NCI-H446 (cell line): ENCODE measurements around the gene NEUROD2.

Source experiments
- DNase-seq, 2 experiments: peaks; one replicate each; lab custom pipeline; 2025; lab: John Stamatoyannopoulos, UW

The NEUROD2 gene

DNA sequence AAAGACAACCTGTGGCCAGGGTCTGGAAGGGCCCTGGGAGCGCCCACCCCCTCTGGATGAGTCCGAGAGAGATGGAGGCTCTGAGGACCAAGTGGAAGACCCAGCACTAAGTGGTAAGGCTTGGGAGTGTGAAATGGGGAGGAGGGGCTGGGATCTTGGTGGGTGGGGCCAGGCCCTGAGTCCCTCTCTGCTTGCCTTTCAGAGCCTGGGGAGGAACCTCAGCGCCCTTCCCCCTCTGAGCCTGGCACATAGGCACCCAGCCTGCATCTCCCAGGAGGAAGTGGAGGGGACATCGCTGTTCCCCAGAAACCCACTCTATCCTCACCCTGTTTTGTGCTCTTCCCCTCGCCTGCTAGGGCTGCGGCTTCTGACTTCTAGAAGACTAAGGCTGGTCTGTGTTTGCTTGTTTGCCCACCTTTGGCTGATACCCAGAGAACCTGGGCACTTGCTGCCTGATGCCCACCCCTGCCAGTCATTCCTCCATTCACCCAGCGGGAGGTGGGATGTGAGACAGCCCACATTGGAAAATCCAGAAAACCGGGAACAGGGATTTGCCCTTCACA is 28.0 kb upstream of the NEUROD2 start:
- no peak for DNase-seq

DNA sequence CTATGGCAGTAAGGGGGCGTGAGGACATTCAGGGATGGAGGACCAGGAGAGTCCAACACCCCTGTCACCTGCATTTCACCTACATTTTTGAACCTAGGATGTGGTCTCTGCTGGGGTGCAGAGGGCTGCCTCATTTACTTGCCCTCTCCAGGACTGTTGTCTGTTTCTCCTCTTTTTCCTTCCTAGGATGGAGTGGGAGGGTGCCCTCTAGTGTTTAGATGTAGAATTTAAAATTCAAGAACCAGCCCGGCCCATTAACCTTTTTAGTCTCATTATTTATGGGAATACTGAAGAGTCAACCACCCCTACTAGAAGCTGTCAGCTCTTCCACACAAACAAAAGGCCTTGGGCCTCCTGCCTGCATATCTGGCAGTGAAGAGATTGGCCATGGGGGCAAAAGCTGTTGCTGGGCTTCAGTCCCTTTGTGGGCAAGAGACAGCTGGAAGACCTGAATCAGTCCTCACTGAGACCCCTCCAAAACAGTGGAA is 26.7 kb upstream of the NEUROD2 start:
- DNase-seq = peak; percentile 26 to 49

DNA sequence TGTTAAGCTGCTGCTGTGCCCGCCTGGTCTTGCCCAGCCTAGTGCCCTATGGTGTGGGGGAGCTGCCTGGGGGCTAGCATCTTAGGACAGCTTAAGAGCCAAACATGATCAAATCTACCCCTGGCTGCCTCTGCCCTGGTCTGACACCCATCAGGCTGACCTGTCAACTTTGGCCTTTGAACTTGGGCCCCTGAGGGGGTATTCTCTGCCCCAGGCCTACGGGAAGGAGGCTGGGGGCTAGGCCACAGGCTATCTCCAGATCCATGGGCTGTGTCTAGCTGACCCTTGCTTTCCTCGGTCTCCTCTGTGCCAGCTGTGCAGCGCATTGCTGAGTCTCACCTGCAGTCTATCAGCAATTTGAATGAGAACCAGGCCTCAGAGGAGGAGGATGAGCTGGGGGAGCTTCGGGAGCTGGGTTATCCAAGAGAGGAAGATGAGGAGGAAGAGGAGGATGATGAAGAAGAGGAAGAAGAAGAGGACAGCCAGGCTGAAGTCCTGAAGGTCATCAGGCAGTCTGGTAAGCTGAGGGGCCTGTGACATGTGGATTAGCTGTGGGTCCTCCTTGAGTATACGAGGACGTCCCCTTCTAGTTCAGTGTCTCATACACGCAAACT is 26.0 kb upstream of the NEUROD2 start:
- no peak for DNase-seq

DNA sequence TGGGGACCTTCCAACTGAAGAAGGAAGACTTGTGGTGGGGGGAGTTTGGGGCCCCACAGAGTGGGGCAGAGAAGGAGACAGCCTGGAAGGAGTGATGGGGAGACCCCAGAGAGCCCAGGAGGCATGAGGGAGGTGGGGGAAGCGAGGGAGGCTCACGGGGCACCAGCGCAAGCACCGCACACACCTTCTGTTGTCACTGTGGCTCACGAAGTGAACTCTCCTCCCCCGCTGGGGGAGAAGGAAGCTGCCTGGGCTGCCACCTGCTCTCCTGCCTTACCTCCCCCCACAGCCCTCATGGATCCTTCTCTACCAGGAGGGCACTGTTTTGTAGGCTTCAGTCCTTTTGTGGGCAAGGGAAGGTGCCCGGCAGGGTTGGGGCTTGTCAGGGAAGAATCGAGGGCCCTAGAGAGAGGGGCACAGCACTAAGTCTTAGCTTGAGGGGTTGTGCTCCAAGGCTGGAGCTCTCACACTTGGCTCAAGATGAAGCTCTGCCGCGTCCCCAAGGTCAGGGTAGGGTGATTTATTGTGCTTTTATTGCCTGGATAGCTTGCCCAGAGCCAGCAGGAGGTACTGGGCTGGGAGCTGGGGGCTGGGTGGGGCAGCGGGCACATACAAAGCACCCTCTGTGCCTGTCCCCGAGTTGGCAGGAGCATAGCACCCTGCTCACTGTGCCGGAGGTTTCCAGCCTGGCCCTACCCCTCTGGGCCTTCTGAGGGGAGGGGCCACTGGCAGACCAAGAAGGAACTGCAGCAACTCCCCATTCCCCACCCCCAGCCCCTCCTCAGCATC is 24.6 kb upstream of the NEUROD2 start:
- no peak for DNase-seq

DNA sequence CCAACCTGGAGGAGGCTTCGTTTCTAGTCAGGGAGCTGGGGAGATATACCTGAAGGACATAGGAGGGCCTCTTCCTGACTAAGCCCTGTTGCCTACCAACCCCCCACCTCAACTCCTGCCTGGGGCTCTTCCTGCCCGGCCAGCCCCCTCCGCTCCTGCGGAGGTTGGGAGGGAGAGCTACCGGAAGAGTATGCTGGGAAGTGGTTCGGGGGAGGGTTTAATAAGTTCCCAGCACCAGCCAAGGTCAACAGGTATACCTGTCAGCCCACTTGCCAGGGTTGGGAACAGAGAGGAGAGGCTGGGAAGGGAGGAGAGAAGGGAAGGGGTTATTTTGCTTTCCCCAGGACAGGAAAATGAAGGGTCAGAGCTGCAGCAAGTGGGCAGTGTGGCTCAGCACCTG is 23.7 kb upstream of the NEUROD2 start:
- no peak for DNase-seq

DNA sequence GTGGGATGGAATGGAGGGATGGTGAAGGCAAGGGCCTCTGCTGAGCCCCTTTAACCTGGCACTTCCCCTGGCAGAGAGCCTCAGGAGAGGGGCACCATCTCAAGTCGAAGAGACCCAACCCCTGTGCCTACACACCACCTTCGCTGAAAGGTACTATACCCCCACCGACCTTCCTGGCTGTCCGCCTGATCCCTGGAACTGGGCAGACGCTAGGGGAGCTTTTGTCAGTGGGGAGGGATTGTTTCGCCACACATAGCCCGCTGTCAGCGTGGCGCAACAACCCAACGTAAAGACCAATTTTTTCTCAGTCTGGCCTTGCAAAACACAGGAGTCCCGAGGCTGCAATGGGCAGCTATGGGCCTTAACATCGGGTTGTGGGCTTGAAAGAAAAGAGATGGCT is 22.2 kb upstream of the NEUROD2 start:
- DNase-seq = no peak

DNA sequence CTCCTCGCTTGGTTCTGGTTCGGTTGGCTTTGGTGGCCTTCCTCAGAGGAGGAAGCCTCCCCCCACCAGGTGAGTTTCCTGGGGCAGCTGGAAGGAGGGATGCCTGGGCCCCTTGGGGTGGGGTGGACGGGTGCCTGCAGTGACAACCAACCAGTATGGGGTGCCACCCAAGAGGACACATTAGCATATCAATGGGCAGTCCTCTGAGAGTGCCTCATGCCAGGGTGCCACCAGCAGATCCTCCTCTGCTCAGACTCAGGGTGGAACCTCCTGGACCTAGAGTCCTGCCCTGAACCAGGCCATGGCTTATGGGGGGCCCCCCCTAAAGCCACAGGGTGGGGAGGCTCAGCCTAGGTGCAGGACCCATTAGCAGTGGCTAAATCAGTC is 21.8 kb upstream of the NEUROD2 start:
- DNase-seq = no peak

DNA sequence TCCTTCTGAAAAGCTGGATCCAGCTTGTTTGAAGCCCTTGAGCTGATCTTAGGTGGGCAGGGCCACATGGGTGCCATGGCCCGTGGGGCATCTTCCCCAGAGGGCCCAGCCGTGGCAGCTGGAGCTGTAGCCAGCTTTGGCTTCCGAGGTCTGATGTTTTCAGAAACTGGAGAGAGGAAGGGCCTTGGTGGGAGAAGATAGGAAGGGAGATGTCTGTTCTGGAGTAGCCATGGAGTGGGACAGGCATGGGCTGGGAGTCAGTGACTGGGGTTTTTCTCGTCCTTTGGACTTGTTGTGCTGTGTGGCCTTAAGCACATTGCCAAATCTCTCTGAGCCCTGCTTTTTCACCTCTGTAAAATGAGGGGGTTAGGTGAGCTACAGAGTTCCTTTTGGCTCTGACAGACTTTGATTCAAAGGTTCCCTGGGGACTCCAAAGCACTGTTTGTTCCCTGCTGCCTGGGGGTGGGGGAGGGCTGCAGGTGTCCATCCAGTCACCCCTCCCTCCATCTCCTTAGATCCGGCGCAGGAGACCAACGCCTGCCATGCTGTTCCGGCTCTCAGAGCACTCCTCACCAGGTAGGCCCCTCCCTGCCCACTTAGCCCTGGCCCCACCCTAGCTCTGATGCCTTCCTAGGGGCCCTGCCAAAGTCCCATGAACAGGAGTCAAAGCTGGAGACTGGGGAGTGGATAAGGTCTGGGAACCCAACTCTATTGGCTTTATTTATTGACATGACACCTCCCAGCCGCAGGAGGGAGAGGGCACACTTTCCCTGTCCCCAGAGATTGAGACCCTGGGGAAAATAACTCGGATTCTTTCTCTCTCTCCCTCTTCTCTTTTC is 21.2 kb upstream of the NEUROD2 start:
- no peak for DNase-seq

DNA sequence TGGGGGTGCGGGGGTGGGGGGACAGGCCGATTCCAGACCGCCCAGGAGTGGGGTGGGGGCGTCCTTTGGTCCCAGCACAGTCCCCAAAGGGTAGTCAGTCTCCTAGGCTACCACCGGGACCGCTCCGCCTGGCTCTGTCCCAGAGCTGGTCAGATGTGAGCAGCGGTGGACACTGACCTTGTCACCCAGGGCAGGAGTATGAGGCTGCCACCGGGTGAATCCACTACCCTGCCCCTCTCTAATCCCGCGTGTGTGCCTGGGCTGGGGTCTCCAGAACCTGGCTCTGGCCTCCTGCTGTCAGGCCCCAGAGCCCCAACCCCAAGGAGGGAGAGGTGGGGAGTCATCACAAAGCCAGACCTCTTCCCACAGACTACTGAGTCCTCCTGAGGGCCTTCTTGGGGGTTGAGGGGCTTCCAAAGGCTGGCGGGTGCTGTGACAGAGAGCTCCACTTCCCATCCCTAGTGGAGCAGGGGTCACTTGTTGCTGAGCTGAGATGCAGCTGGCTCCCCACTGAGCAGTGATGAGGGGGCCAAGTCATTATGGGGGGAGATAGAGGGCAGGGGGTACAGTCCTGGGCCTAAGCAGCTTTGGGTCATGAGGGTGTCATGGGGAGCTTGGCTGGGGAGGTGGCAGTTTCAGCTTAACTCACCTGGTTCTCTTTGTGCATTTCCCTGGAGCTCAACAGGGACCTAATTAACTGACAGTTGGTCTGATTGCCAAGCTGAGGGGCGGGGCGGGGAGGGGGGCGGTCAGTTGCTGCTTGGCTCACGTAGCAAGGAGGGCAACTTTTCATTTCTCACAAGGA is 20.2 kb upstream of the NEUROD2 start:
- no peak for DNase-seq

DNA sequence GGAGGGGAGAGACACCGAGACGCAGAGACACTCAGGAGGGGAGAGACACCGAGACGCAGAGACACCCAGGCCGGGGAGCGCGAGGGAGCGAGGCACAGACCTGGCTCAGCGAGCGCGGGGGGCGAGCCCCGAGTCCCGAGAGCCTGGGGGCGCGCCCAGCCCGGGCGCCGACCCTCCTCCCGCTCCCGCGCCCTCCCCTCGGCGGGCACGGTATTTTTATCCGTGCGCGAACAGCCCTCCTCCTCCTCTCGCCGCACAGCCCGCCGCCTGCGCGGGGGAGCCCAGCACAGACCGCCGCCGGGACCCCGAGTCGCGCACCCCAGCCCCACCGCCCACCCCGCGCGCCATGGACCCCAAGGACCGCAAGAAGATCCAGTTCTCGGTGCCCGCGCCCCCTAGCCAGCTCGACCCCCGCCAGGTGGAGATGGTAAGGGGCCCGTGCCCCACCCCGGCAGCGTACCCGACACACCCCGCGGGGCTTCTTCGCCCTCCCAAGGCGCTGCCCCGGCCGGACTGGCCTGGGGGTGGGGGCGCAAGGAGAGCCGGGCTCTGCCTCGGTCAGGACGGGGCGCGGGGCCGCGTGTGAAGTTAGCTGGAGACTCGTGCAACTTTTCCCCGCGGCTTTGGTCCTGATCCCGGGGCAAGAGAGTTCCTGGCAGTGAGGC is 19.5 kb upstream of the NEUROD2 start:
- no peak for DNase-seq

DNA sequence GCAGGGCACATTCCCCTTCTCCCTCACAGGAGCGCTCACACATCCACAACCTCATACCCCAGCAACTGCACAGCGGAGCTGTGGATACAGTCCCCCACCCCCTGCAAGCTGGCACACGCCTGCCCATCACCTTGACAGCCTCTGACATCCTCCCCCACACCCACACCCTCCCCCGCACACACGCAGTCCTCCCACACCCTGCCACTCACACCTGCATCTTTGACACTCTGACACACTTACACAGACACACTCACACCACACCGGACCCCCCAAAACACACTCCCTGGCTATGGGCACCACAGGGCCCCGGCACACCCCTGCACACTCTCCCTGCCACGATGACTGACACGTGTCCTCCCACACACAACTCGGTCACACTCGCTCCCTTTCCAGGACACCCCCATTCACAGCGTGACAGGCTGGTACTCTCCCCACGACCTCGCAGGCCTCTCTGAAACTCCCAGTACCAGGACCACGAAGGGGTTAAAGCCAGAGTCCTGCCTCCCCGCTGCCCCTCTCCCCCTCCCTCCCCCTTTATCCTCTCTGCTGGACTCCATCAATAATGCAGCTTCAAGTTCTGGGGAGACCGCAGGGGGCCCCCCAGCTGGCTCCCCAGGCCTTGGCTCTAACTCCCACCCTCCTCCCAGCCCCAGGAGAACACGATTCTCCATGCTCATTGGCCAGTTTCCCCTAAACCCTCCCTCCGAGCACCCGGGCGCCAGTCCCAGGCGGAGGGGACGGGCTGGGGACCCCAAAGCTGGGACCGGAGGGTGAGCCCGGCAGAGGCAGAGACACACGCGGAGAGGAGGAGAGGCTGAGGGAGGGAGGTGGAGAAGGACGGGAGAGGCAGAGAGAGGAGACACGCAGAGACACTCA is 18.7 kb upstream of the NEUROD2 start, which contains the start of gene PPP1R1B:
PPP1R1B (plus strand) TSS at position 782 of the 876 bp plus-strand sequence. CDS start 441 bp downstream, outside the sequence.
- DNase-seq = no peak

DNA sequence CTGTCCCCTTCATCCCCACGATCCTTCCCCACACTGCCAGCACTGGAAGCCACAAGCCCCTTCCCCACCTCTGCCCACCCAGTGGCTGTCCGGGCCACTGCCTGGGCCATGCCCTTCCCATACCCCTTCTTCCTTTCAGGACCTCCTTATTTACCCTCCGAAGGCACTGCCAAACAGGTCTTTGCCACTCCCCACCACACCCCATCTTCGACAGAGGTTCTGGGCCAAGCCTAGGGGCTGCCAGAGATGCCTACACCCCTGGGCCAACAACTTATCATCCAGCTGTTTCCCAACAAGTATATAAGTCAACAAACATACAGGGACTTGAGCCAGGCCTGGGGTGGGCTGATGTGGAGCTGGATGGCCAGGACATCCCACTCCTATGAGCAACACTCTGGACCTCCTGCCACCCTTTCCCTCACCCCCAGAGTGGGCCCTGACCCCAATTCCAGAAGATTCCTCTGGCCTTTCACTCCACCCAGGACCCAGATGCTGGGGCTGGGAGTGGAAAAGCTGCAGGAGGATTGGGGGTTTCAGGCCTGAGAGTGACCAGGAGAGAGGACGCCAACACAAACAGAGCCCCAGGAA is 17.6 kb upstream of the NEUROD2 start:
- DNase-seq = no peak

DNA sequence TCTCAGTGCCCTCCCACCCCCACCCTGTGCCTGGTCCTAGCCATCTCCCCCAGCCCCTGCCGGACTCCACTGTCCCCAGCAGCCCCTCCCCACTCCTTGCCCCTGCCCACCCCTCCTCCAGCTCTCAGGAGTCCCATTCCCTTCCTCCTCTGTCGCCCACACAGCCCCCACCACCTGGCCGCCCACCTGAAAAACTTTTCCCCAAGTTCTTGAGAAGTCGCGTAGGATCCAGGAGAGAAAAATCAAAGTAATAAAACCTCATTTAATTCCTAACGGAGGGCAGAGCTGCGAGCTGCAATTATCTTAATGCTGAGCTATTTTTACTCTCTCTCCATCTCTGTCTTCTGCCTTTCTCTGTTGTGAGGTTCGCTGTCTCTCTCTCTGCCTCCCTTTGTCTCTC is 16.6 kb upstream of the NEUROD2 start:
- DNase-seq = no peak

DNA sequence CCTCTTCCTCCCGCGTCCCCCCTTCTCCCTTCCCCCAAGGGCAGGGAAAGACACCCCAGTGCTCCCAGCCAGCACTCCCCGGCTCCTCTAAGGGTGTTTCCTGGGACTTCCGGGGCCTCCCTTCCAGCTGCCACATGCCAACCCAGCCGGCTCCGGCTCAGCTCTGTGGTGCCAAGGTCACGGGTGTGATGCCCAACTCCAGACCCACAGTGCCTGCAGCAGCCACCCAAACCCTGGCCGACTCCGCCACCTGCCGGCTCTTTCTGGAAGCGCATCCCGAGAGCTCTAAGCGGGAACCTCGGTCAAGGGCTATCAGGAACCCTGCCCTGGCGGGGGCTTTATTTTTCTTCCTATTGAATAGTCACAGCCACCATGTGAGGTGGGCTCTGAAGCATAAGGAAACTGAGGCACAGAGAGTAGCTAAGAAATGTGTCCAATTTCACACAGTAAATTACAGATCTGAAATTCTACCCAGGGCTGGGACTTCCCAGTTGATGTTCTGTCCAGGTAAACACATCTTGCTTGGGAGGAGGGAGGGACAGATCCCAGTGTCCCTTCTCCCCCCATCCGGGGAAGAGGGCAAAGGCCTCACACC is 15.7 kb upstream of the NEUROD2 start:
- DNase-seq = peak; percentile 57 to 82

DNA sequence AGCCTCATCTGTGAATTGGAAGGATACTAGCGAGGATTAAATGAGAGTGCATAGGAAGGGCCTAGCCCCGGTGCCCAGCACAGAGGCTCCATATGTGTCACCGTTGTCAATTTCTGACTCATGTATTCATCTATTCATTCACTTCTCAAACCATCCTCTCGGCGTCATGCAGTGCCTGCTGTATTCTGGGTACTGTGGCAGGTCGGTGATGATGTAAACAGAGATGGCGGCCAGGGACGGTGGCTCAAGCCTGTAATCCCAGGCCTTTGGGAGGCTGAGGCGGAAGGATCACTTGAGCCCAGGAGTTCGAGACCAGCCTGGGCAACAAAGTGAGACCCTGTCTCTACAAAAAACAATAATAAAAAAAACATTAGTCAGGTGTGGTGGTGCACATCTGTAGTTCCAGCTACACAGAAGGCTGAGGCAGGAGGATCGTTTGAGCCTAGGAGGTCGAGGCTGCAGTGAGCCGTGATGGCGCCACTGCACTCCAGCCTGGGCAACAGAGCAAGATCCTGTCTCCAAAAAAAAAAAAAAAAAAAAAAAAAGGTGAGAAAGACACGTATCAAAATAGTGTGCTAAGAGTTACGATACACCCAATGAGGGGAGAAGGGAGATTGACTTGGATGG is 14.8 kb upstream of the NEUROD2 start:
- no peak for DNase-seq

DNA sequence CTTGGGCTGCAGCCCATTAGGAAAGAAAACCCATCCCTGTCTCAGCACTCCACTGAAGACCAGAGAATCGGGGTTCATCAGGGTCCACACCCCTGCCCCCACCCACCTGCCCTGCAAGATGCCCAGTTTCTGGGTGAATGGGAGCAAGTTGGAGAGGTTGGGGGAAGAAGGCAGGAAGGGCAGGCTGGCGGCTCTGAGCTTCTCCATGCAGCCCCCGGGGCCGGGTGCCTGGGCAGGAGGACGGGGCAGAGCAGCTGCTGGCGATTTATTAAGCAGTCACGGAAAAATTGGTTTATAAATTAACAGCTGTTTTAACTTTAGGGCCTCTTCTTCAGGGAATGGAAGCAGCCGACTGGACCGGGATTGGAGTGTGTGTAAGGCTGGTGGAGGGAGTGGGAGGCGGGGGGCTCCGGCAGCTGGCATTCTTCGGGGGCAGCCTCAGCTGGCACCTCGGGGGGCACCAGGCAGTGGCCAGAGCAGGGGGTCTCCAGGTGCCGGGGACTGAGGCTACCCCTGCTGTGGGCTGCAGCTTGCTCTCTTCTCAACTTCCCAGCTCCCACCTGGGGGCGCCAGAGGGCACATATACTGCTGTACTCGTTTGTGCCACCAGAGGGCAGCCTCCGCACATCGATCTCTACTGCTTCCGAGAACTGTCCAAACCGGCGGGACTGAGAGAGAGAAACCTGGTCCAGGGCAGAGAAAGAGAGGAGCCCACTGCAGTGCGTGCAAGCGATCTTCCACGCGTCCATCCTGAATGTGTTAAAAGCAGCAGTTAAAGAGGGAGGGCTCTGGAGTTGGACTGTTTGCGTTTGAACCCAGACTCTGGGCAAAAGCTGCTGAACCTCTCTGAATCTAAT is 14.0 kb upstream of the NEUROD2 start:
- DNase-seq = peak; percentile 49 to 87

DNA sequence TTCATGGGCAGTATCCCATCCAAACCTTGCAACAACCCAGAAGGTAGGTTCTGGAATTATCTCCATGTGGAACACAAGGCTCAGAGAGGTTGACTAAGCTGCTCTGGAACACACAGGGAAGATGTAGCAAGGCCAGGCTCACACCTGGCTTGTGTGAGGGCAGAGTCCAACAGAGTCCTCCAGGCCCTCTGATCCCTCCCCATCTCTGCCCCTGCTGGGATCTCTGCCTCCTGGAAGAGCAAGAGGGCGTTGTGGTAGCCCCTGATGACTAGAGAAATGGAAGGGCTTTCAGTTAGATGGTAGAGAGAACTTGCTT is 12.0 kb upstream of the NEUROD2 start:
- no peak for DNase-seq
